Activated naive CD8-positive, alpha-beta T cell treated with anti-CD3 and anti-CD28 coated beads for 36 hours (primary cell): ENCODE results near the gene BDNF. TPM values are rescaled to one million over a fixed set of nuclear protein-coding genes. Genes with fewer than 3 reads are reported as not detected.
"Not testable (repeated sequence)": the region's sequence is repeated elsewhere in the genome, so short reads cannot be mapped to it uniquely, and the experiment has no call there.

ENCODE experiments used
- DNase-seq: peaks from one replicate; pipeline ENCODE4 v3.0.0; 2021
- H3K27ac Mint-ChIP-seq: one replicate; pipeline ENCODE4 v1.8.0; 2022; ENCODE audit warnings: mild to moderate bottlenecking, moderate library complexity, mixed read lengths
- H3K27me3 Mint-ChIP-seq: one replicate; pipeline ENCODE4 v1.8.0; 2022; ENCODE audit warnings: mild to moderate bottlenecking, mixed read lengths
- H3K36me3 Mint-ChIP-seq: one replicate; pipeline ENCODE4 v1.8.0; 2021; ENCODE audit warnings: mild to moderate bottlenecking, mixed read lengths
- H3K4me1 Mint-ChIP-seq: one replicate; pipeline ENCODE4 v1.8.0; 2021; ENCODE audit warnings: mixed read lengths
- H3K4me3 Mint-ChIP-seq: one replicate; pipeline ENCODE4 v1.8.0; 2022; ENCODE audit warnings: mild to moderate bottlenecking, moderate library complexity, mixed read lengths
- H3K9me3 Mint-ChIP-seq: one replicate; pipeline ENCODE4 v1.8.0; 2022; ENCODE audit warnings: mixed read lengths
- total RNA-seq, 2 experiments: library from RNA; stranded (reverse); gene quantifications; one replicate each; pipeline ENCODE4 v1.2.3, GENCODE V29; 2021

The BDNF gene
- total RNA-seq, 2 experiments from 2014 or later: not detected

- Mint-ChIP-seq H3K36me3 (peaks cover 44% of the 10 kb centered on the region), H3K27me3 (no peaks in the 10 kb centered on the region), H3K27ac (no peak overlapping the region), H3K4me3 (no peak overlapping the region), H3K9me3 (peaks cover 7% of the 10 kb centered on the region), H3K4me1 (no peaks in the 10 kb centered on the region)
- no peak for DNase-seq
These were observed 40.1 kb downstream of the BDNF start for GRCh38 chr11:27660171-27660570.

GRCh38 chr11:27658535-27659236 is 41.6 kb downstream of the BDNF start:
- no peak for DNase-seq

GRCh38 chr11:27656806-27657483 is 43.3 kb downstream of the BDNF start:
- no peaks in the 10 kb centered on the region for H3K27me3 Mint-ChIP-seq
- H3K4me1 Mint-ChIP-seq: no peaks in the 10 kb centered on the region
- peaks cover 34% of the 10 kb centered on the region for H3K36me3 Mint-ChIP-seq
- H3K9me3 Mint-ChIP-seq: peaks cover 7% of the 10 kb centered on the region
- no peak for DNase-seq
- H3K27ac Mint-ChIP-seq: no peak overlapping the region
- no peak overlapping the region for H3K4me3 Mint-ChIP-seq

More at GRCh38 chr11:27658535-27659236, 41.6 kb downstream of the BDNF start:
- H3K4me1 Mint-ChIP-seq: no peaks in the 10 kb centered on the region
- peaks cover 7% of the 10 kb centered on the region for H3K9me3 Mint-ChIP-seq
- H3K27me3 Mint-ChIP-seq: no peaks in the 10 kb centered on the region
- H3K27ac Mint-ChIP-seq: no peak overlapping the region
- H3K4me3 Mint-ChIP-seq: no peak overlapping the region
- H3K36me3 Mint-ChIP-seq: peaks cover 43% of the 10 kb centered on the region

GRCh38 chr11:27656320-27656719 is 43.9 kb downstream of the BDNF start:
- Mint-ChIP-seq H3K36me3 (peaks cover 28% of the 10 kb centered on the region), H3K4me1 (no peaks in the 10 kb centered on the region), H3K9me3 (peaks cover 1% of the 10 kb centered on the region), H3K27me3 (no peaks in the 10 kb centered on the region), H3K4me3 (no peak overlapping the region), H3K27ac (no peak overlapping the region)
- DNase-seq: no peak

- Mint-ChIP-seq H3K9me3 (no peaks in the 10 kb centered on the region), H3K4me3 (no peak overlapping the region), H3K36me3 (peaks cover 15% of the 10 kb centered on the region), H3K27me3 (no peaks in the 10 kb centered on the region), H3K4me1 (no peaks in the 10 kb centered on the region), H3K27ac (no peak overlapping the region)
- DNase-seq: no peak
These were observed 46.1 kb downstream of the BDNF start for GRCh38 chr11:27653990-27654758.

- Mint-ChIP-seq H3K27me3 (no peaks in the 10 kb centered on the region), H3K27ac (no peak overlapping the region), H3K4me3 (no peak overlapping the region), H3K36me3 (peaks cover 5% of the 10 kb centered on the region), H3K9me3 (no peaks in the 10 kb centered on the region), H3K4me1 (no peaks in the 10 kb centered on the region)
- DNase-seq: no peak
These were observed 48.5 kb downstream of the BDNF start for GRCh38 chr11:27651711-27652110.

- DNase-seq: no peak
- H3K4me1 Mint-ChIP-seq: no peaks in the 10 kb centered on the region
- no peaks in the 10 kb centered on the region for H3K27me3 Mint-ChIP-seq
- H3K36me3 Mint-ChIP-seq: peaks cover 4% of the 10 kb centered on the region
- no peak overlapping the region for H3K27ac Mint-ChIP-seq
- no peak overlapping the region for H3K4me3 Mint-ChIP-seq
- H3K9me3 Mint-ChIP-seq: no peaks in the 10 kb centered on the region
These were observed 49.3 kb downstream of the BDNF start for GRCh38 chr11:27650988-27651387.

- Mint-ChIP-seq H3K27me3 (no peaks in the 10 kb centered on the region), H3K9me3 (no peaks in the 10 kb centered on the region), H3K36me3 (peaks cover 2% of the 10 kb centered on the region), H3K4me3 (no peak overlapping the region), H3K27ac (no peak overlapping the region), H3K4me1 (no peaks in the 10 kb centered on the region)
- no peak for DNase-seq
These were observed 50.5 kb downstream of the BDNF start for GRCh38 chr11:27649800-27650199.

- H3K9me3 Mint-ChIP-seq: no peaks in the 10 kb centered on the region
- no peaks in the 10 kb centered on the region for H3K27me3 Mint-ChIP-seq
- H3K36me3 Mint-ChIP-seq: peaks cover 2% of the 10 kb centered on the region
- no peak overlapping the region for H3K27ac Mint-ChIP-seq
- no peak overlapping the region for H3K4me3 Mint-ChIP-seq
- no peaks in the 10 kb centered on the region for H3K4me1 Mint-ChIP-seq
- no peak for DNase-seq
These were observed 51.4 kb downstream of the BDNF start for GRCh38 chr11:27648840-27649239.

- H3K4me3 Mint-ChIP-seq: no peak overlapping the region
- no peaks in the 10 kb centered on the region for H3K4me1 Mint-ChIP-seq
- no peak overlapping the region for H3K27ac Mint-ChIP-seq
These were observed 54.0 kb downstream of the BDNF start for GRCh38 chr11:27646051-27646818.

GRCh38 chr11:27642954-27643353 is 57.3 kb downstream of the BDNF start:
- no peak for DNase-seq
- no peaks in the 10 kb centered on the region for H3K4me1 Mint-ChIP-seq
- no peaks in the 10 kb centered on the region for H3K9me3 Mint-ChIP-seq
- H3K4me3 Mint-ChIP-seq: no peak overlapping the region
- H3K27me3 Mint-ChIP-seq: no peaks in the 10 kb centered on the region
- no peak overlapping the region for H3K27ac Mint-ChIP-seq
- peaks cover 8% of the 10 kb centered on the region for H3K36me3 Mint-ChIP-seq

More at GRCh38 chr11:27646051-27646818, 54.0 kb downstream of the BDNF start:
- Mint-ChIP-seq H3K9me3 (no peaks in the 10 kb centered on the region), H3K36me3 (peaks cover 5% of the 10 kb centered on the region), H3K27me3 (no peaks in the 10 kb centered on the region)
- DNase-seq: no peak

GRCh38 chr11:27640954-27641353 is 59.3 kb downstream of the BDNF start:
- Mint-ChIP-seq H3K36me3 (peaks cover 6% of the 10 kb centered on the region), H3K4me3 (no peak overlapping the region), H3K4me1 (no peaks in the 10 kb centered on the region), H3K27ac (no peak overlapping the region), H3K9me3 (no peaks in the 10 kb centered on the region), H3K27me3 (no peaks in the 10 kb centered on the region)
- DNase-seq: no peak

GRCh38 chr11:27635567-27636037 is 64.7 kb downstream of the BDNF start:
- H3K9me3 Mint-ChIP-seq: peaks cover 3% of the 10 kb centered on the region

GRCh38 chr11:27634776-27635175 is 65.5 kb downstream of the BDNF start:
- DNase-seq, H3K4me3 Mint-ChIP-seq, H3K36me3 Mint-ChIP-seq, H3K9me3 Mint-ChIP-seq, H3K27ac Mint-ChIP-seq, H3K4me1 Mint-ChIP-seq, H3K27me3 Mint-ChIP-seq: not testable (repeated sequence)

More at GRCh38 chr11:27635567-27636037, 64.7 kb downstream of the BDNF start:
- DNase-seq: no peak
- no peaks in the 10 kb centered on the region for H3K27me3 Mint-ChIP-seq
- no peak overlapping the region for H3K27ac Mint-ChIP-seq
- H3K4me3 Mint-ChIP-seq: no peak overlapping the region
- peaks cover 5% of the 10 kb centered on the region for H3K36me3 Mint-ChIP-seq
- H3K4me1 Mint-ChIP-seq: no peaks in the 10 kb centered on the region

GRCh38 chr11:27634282-27634681 is 66.0 kb downstream of the BDNF start:
- DNase-seq, H3K36me3 Mint-ChIP-seq, H3K9me3 Mint-ChIP-seq, H3K4me3 Mint-ChIP-seq, H3K27me3 Mint-ChIP-seq, H3K4me1 Mint-ChIP-seq, H3K27ac Mint-ChIP-seq: not testable (repeated sequence)
